Left ventricle myocardium inferior (tissue), 1 donor: Measurements from ENCODE around the gene MTX2. TPM values are rescaled to one million over a fixed set of nuclear protein-coding genes. Genes with fewer than 3 reads are reported as not detected.

ENCODE experiments used
- DNase-seq: peaks from one replicate; pipeline ENCODE4 v3.0.0-alpha.2; 2020
- H3K27ac ChIP-seq: fragments of 200-600 bp; replicated peaks from 2 replicates; pipeline ENCODE4 v1.8.0; 2021
- H3K27me3 ChIP-seq: fragments of 200-600 bp; 2 replicates; pipeline ENCODE4 v1.8.0; 2021; ENCODE audit warnings: low read depth
- H3K36me3 ChIP-seq: fragments of 200-600 bp; 2 replicates; pipeline ENCODE4 v1.8.0; 2021
- H3K4me1 ChIP-seq: fragments of 200-600 bp; 2 replicates; pipeline ENCODE4 v1.8.0; 2021
- H3K4me3 ChIP-seq: fragments of 200-600 bp; 2 replicates; pipeline ENCODE4 v1.8.0; 2021; ENCODE audit warnings: mild to moderate bottlenecking, moderate library complexity
- H3K9me3 ChIP-seq: fragments of 200-600 bp; replicated peaks from 2 replicates; pipeline ENCODE4 v1.8.0; 2021
- intact Hi-C: fragments of 100-400 bp; cut with micrococcal nuclease; formaldehyde crosslinking; loops from one replicate; pipeline ENCODE4 v1.11.0; 2022
- total RNA-seq: library from RNA; stranded (reverse); fragmentation: NEBNext Ultra II Directional; extraction: Animal tissue kit (Norgen Biotek cat#: 25700); gene quantifications from one replicate; pipeline ENCODE4 v1.2.1, GENCODE V29; 2021
- TF ChIP-seq, protein P1 (sequence below): fragments of 200-600 bp; IDR thresholded peaks from 2 replicates; pipeline ENCODE4 v1.8.0; 2021; ENCODE audit warnings: antibody characterized with exemption, mild to moderate bottlenecking, borderline replicate concordance
- donor health status: DM: no; HTN: yes; CAD: no; lungs with severe emphysema.

MTX2 gene
- total RNA-seq, 1 donor from 2014 or later: 52.0 TPM

DNA sequence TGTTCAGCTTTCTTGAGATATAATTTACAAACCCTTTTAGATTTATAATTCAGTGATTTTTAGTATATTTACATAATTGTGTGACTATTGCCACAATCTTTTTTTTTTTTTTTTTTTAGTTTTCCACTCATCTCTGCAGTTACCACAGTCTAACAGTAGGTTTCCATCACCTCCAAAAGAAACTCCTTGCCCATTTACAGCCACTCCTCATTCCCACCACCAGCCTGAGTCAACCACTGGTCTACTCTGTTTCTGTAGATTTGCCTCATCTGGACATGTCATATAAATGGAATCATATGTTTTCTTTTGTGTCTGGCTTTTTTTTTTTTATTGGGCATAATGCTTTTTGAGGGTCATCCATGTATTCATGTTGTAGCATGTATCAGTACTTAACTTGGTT, 16.1 kb downstream of the MTX2 start:
- no peaks in the 10 kb centered on the region for H3K9me3 ChIP-seq
- no peak overlapping the region for H3K4me3 ChIP-seq
- DNase-seq: no peak
- TF ChIP-seq, protein P1, sequence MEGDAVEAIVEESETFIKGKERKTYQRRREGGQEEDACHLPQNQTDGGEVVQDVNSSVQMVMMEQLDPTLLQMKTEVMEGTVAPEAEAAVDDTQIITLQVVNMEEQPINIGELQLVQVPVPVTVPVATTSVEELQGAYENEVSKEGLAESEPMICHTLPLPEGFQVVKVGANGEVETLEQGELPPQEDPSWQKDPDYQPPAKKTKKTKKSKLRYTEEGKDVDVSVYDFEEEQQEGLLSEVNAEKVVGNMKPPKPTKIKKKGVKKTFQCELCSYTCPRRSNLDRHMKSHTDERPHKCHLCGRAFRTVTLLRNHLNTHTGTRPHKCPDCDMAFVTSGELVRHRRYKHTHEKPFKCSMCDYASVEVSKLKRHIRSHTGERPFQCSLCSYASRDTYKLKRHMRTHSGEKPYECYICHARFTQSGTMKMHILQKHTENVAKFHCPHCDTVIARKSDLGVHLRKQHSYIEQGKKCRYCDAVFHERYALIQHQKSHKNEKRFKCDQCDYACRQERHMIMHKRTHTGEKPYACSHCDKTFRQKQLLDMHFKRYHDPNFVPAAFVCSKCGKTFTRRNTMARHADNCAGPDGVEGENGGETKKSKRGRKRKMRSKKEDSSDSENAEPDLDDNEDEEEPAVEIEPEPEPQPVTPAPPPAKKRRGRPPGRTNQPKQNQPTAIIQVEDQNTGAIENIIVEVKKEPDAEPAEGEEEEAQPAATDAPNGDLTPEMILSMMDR: peak; percentile 15
- H3K4me1 ChIP-seq: peaks cover 24% of the 10 kb centered on the region
- intact Hi-C loops: no loop called here
- H3K27ac ChIP-seq: no peak overlapping the region
- H3K36me3 ChIP-seq: no peaks in the 10 kb centered on the region
- H3K27me3 ChIP-seq: no peaks in the 10 kb centered on the region

DNA sequence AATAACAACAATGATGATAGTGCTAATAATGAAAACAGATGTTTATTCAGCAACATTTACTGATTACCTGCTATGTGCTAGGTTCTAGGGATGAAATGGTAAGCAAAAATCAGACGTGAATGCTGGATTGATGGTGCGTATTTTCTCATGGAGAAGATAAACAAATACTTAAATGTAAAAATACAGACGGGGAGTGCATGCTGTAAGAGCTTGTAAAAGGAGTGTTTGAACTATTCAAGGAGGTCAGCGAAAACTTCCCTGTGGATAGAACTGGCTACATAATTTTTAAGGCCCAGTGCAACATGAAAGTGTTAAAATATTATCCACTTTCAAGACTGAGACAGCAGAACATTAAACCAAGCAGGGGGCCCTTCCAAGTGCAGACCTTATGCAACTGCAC, 22.1 kb downstream of the MTX2 start:
- TF ChIP-seq, protein P1: no peak
- Histone ChIP-seq H3K9me3 (no peaks in the 10 kb centered on the region), H3K4me1 (peaks cover 56% of the 10 kb centered on the region), H3K27me3 (no peaks in the 10 kb centered on the region), H3K36me3 (no peaks in the 10 kb centered on the region), H3K4me3 (no peak overlapping the region), H3K27ac (no peak overlapping the region)
- DNase-seq: no peak
- intact Hi-C loops: loop anchor here (5.0 kb wide), 1 partner anchor 366 kb away; no protein-coding TSS in a partner anchor

DNA sequence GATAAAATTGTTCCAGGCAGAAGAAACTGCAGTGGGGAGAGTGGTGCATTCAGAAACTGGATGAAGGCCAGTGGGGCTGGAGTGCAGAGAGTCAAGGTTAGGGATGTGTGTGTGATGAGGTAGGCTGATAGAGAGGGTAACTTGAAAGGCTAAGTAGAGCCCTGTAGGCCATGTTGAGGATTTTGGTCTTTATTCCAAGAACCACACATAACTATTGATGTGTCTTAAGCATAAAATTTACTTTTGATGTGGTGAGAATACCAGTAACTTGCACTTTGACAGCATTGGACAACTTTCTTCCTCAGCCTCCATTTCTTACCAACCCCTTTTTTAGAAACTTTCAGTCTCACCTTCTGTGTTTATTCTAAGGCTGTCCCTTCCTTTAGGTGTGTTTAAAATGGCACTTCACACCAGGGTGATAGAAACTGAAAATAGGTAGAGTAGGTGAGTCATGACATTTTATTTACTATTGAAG, 22.6 kb downstream of the MTX2 start:
- Histone ChIP-seq H3K9me3 (no peaks in the 10 kb centered on the region), H3K4me1 (peaks cover 56% of the 10 kb centered on the region), H3K36me3 (no peaks in the 10 kb centered on the region), H3K27me3 (no peaks in the 10 kb centered on the region), H3K4me3 (no peak overlapping the region), H3K27ac (no peak overlapping the region)
- intact Hi-C loops: loop anchor here (5.0 kb wide), 1 partner anchor 365 kb away; no protein-coding TSS in a partner anchor
- no peak for DNase-seq
- TF ChIP-seq, protein P1: no peak

DNA sequence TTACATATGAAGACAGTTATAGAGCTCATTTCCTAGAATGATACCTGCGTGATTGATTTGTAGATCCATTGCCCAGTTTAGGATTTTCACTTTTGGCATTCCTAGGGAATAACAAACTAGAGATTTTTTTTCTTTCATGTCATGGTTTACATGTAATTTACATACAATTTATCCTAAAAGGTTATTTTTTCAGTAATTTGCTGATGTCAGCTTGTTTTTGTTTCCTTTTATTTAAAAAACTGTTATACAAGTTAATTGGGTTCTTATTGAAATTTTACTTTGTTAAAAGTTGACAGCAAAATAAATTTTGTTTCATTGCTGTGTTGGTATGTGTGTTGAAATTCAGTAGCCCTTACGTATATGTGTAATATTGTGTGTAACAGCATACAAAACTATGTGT, 23.4 kb downstream of the MTX2 start:
- no peaks in the 10 kb centered on the region for H3K27me3 ChIP-seq
- H3K9me3 ChIP-seq: no peaks in the 10 kb centered on the region
- TF ChIP-seq, protein P1: no peak
- no peak overlapping the region for H3K4me3 ChIP-seq
- peaks cover 56% of the 10 kb centered on the region for H3K4me1 ChIP-seq
- intact Hi-C loops: loop anchor here (5.0 kb wide), 1 partner anchor 365 kb away; no protein-coding TSS in a partner anchor
- H3K27ac ChIP-seq: no peak overlapping the region
- DNase-seq: no peak
- no peaks in the 10 kb centered on the region for H3K36me3 ChIP-seq

DNA sequence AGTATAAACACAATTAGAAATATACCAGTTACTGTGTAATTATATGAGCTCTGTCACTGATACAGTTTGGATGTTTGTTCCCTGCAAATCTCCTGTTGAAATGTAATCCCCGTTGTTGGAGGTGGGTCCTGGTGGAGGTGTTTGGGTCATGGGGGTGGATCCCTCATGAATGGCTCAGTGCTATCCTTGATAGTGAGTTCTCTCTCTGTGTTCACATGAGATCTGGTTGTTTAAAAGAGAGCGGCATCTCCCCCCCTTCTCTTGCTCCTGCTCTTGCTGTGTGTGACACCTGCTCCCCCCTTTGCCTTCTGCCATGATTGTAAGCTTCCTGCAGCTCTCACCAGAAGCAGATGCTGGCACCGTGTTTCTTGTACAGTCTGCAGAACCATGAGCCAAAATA, 24.1 kb downstream of the MTX2 start:
- no peaks in the 10 kb centered on the region for H3K27me3 ChIP-seq
- H3K36me3 ChIP-seq: no peaks in the 10 kb centered on the region
- no peak for DNase-seq
- peaks cover 54% of the 10 kb centered on the region for H3K4me1 ChIP-seq
- no peaks in the 10 kb centered on the region for H3K9me3 ChIP-seq
- TF ChIP-seq, protein P1: no peak
- intact Hi-C loops: loop anchor here (5.0 kb wide), 1 partner anchor 364 kb away; no protein-coding TSS in a partner anchor
- no peak overlapping the region for H3K4me3 ChIP-seq
- H3K27ac ChIP-seq: no peak overlapping the region

DNA sequence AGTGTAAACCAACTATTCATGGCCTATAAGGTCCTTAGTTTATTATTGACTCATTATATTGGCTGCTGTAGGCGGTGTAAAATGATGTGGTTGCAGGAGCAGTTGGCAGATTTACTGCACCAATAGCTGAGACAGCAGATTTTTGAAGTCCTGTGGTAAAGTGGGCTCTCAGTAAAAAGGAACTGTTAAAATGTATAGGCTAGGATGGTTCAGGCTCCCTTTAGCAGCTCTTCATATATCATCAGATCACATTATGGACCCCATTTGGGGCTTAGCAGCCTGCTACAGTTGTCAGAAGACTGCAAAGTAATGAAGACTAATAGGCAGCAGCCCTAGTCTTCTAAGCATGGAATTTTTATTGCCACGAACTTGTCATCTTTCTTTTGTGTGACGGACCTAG, 27.8 kb downstream of the MTX2 start:
- Histone ChIP-seq H3K9me3 (no peaks in the 10 kb centered on the region), H3K4me3 (no peak overlapping the region), H3K4me1 (peaks cover 26% of the 10 kb centered on the region), H3K36me3 (no peaks in the 10 kb centered on the region), H3K27me3 (no peaks in the 10 kb centered on the region), H3K27ac (no peak overlapping the region)
- intact Hi-C loops: no loop called here
- TF ChIP-seq, protein P1: no peak
- no peak for DNase-seq
